Measurements from ENCODE around the gene UBD. TPM values are rescaled to one million over a fixed set of nuclear protein-coding genes. Genes with fewer than 3 reads are reported as not detected.

The UBD gene
- total and polyA plus RNA-seq, 4 donors = 2.1 to 19.4 (median 8.6) TPM

GRCh38 chr6:29584821-29585220, 25.3 kb upstream of the UBD start, which contains the start of gene OR2H2:
Gene OR2H2 (plus strand): TSS chr6:29585121. CDS start chr6:29587945, 2,824 bp downstream.
- TF ChIP-seq CTCF (IDR thresholded peaks at IDR 0.05; ENCODE audit: control extremely low read depth, extremely low read depth) = no peak
- no peak for ATAC-seq (ENCODE audit: insufficient read depth, low FRiP score)
- no peak within 1 kb of the TSS for H3K9ac ChIP-seq (ENCODE audit: insufficient read depth in 1 of 2, low read length in 2 of 2)
- H3K36me3 ChIP-seq (ENCODE audit: control insufficient read depth in 4 of 4, insufficient read depth in 4 of 4, low read length in 4 of 4) = no peaks in the 10 kb centered on the region
- DNase-seq = peak in 1 of 3 donors; percentile 22
- no peak within 1 kb of the TSS for H3K4me3 ChIP-seq
- H3K27me3 ChIP-seq (ENCODE audit: control insufficient read depth in 3 of 3, insufficient read depth in 3 of 3, low read length in 2 of 3) = no peaks in the 10 kb centered on the region
- H3K27ac ChIP-seq (ENCODE audit: low read depth in 1 of 2, low read length in 1 of 2) = no peak within 1 kb of the TSS
- no peaks in the 10 kb centered on the region for H3K9me3 ChIP-seq (ENCODE audit: control insufficient read depth in 4 of 4, insufficient read depth in 3 of 4, low read length in 3 of 4)
- H3K4me1 ChIP-seq (ENCODE audit: control insufficient read depth in 5 of 5, insufficient read depth in 5 of 5, low read length in 5 of 5) = no peaks in the 10 kb centered on the region

GRCh38 chr6:29577544-29577943, 18.0 kb upstream of the UBD start:
- no peak for ATAC-seq (ENCODE audit: insufficient read depth, low FRiP score)
- 70 to 72% methylated on average over 7 of the region's 7 CpGs for WGBS, 2 donors
- no peak for TF ChIP-seq CTCF (IDR thresholded peaks at IDR 0.05; ENCODE audit: control extremely low read depth, extremely low read depth)
- no peak overlapping the region for H3K4me3 ChIP-seq
- H3K9me3 ChIP-seq (ENCODE audit: control insufficient read depth in 4 of 4, insufficient read depth in 3 of 4, low read length in 3 of 4) = peaks cover 0 to 3% (median 0%) of the 10 kb centered on the region in 4 donors
- DNase-seq = no peak
- no peaks in the 10 kb centered on the region for H3K36me3 ChIP-seq (ENCODE audit: control insufficient read depth in 4 of 4, insufficient read depth in 4 of 4, low read length in 4 of 4)
- H3K27ac ChIP-seq (ENCODE audit: low read depth in 1 of 2, low read length in 1 of 2) = no peak overlapping the region
- H3K4me1 ChIP-seq (ENCODE audit: control insufficient read depth in 5 of 5, insufficient read depth in 5 of 5, low read length in 5 of 5) = no peaks in the 10 kb centered on the region
- no peak overlapping the region for H3K9ac ChIP-seq (ENCODE audit: insufficient read depth in 1 of 2, low read length in 2 of 2)
- peaks cover 0 to 6% (median 0%) of the 10 kb centered on the region in 3 donors for H3K27me3 ChIP-seq (ENCODE audit: control insufficient read depth in 3 of 3, insufficient read depth in 3 of 3, low read length in 2 of 3)

GRCh38 chr6:29576056-29576455, 16.5 kb upstream of the UBD start:
- Histone ChIP-seq H3K36me3 (ENCODE audit: control insufficient read depth in 4 of 4, insufficient read depth in 4 of 4, low read length in 4 of 4) (no peaks in the 10 kb centered on the region), H3K27me3 (ENCODE audit: control insufficient read depth in 3 of 3, insufficient read depth in 3 of 3, low read length in 2 of 3) (peaks cover 0 to 6% (median 2%) of the 10 kb centered on the region in 3 donors), H3K9ac (ENCODE audit: insufficient read depth in 1 of 2, low read length in 2 of 2) (no peak overlapping the region), H3K4me1 (ENCODE audit: control insufficient read depth in 5 of 5, insufficient read depth in 5 of 5, low read length in 5 of 5) (no peaks in the 10 kb centered on the region), H3K9me3 (ENCODE audit: control insufficient read depth in 4 of 4, insufficient read depth in 3 of 4, low read length in 3 of 4) (peaks cover 0 to 3% (median 0%) of the 10 kb centered on the region in 4 donors), H3K4me3 (no peak overlapping the region), H3K27ac (ENCODE audit: low read depth in 1 of 2, low read length in 1 of 2) (no peak overlapping the region)
- no peak for DNase-seq
- ATAC-seq (ENCODE audit: insufficient read depth, low FRiP score) = no peak
- TF ChIP-seq CTCF (IDR thresholded peaks at IDR 0.05; ENCODE audit: control extremely low read depth, extremely low read depth) = no peak

DNA sequence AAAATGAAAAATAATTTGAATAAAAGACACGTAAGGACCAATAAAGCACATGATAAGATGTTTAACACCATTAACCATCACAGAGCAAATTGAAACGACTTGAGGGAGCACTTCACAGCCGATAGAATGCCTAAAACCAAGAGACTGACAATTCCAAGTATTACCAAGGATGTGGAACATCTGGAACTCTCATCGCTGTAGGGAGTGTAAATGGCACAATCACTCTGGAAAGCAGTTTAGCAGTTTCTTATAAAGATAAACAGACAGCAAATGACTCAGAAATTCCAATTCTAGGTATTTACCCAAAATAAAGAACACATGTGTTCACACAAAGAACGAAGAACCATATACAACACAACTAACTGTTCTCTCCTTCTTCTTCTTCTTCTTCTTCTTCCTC, 8.5 kb upstream of the UBD start:
- no peak overlapping the region for H3K4me3 ChIP-seq
- no peak for TF ChIP-seq CTCF (IDR thresholded peaks at IDR 0.05; ENCODE audit: control extremely low read depth, extremely low read depth)
- H3K27ac ChIP-seq (ENCODE audit: low read depth in 1 of 2, low read length in 1 of 2) = no peak overlapping the region
- H3K36me3 ChIP-seq (ENCODE audit: control insufficient read depth in 4 of 4, insufficient read depth in 4 of 4, low read length in 4 of 4) = no peaks in the 10 kb centered on the region
- peaks cover 0 to 18% (median 0%) of the 10 kb centered on the region in 5 donors for H3K4me1 ChIP-seq (ENCODE audit: control insufficient read depth in 5 of 5, insufficient read depth in 5 of 5, low read length in 5 of 5)
- ATAC-seq (ENCODE audit: insufficient read depth, low FRiP score) (no peak), DNase-seq (peak; percentile 41 to 93 (median 86))
- no peaks in the 10 kb centered on the region for H3K9me3 ChIP-seq (ENCODE audit: control insufficient read depth in 4 of 4, insufficient read depth in 3 of 4, low read length in 3 of 4)
- peaks cover 0 to 9% (median 2%) of the 10 kb centered on the region in 3 donors for H3K27me3 ChIP-seq (ENCODE audit: control insufficient read depth in 3 of 3, insufficient read depth in 3 of 3, low read length in 2 of 3)
- H3K9ac ChIP-seq (ENCODE audit: insufficient read depth in 1 of 2, low read length in 2 of 2) = no peak overlapping the region
- WGBS, 2 donors = 65 to 82% methylated on average over 5 of the region's 5 CpGs
